K562 (cell line): ENCODE measurements around the gene H3-3A. TPM values are rescaled to one million over a fixed set of nuclear protein-coding genes. Genes with fewer than 3 reads are reported as not detected.

ENCODE experiments used
- BRD9 ChIP-seq: fragments of 450-650 bp; IDR thresholded peaks from 2 replicates; pipeline ENCODE4 v1.6.1; 2018; ENCODE audit warnings: low read depth; ENCODE audit not compliant: partially characterized antibody
- GATAD2A ChIP-seq: fragments of 450-650 bp; IDR thresholded peaks from 2 replicates; pipeline ENCODE4 v1.6.1; 2017
- HDAC1 ChIP-seq, 2 experiments: fragments of 450-650 bp; IDR thresholded peaks; 2 replicates each; pipeline ENCODE4 v1.6.1; 2016 to 2017; ENCODE audit warnings: inconsistent platforms in 1 of 2, mild to moderate bottlenecking in 1 of 2, moderate library complexity in 1 of 2
- LARP7 ChIP-seq: fragments of 450-650 bp; IDR thresholded peaks from 2 replicates; pipeline ENCODE4 v1.6.1; 2016
- MCM2 ChIP-seq: fragments of 450-650 bp; IDR thresholded peaks from 2 replicates; pipeline ENCODE4 v1.6.1; 2017; ENCODE audit warnings: low read depth, mild to moderate bottlenecking
- NBN ChIP-seq: fragments of 450-650 bp; IDR thresholded peaks from 2 replicates; pipeline ENCODE4 v1.6.1; 2016; ENCODE audit warnings: low read depth, mild to moderate bottlenecking
- NFXL1 ChIP-seq: fragments of 450-650 bp; formaldehyde crosslinking; IDR thresholded peaks from 2 replicates; pipeline ENCODE4 v1.4.0; 2021; ENCODE audit warnings: mild to moderate bottlenecking
- PHB ChIP-seq: fragments of 250-450 bp; sonication (Bioruptor Pico); IDR thresholded peaks from 2 replicates; pipeline ENCODE4 v1.5.0; 2021
- PHF21A ChIP-seq: fragments of 450-650 bp; IDR thresholded peaks from 2 replicates; pipeline ENCODE4 v1.6.1; 2017; ENCODE audit warnings: low read depth, borderline replicate concordance
- RBM17 ChIP-seq: fragments of 200-400 bp; formaldehyde crosslinking; IDR thresholded peaks from 2 replicates; pipeline ENCODE4 v1.6.1; 2017; ENCODE audit warnings: low read depth, mild to moderate bottlenecking, low read length, borderline replicate concordance
- SP1 ChIP-seq: sonication (generic); formaldehyde crosslinking; IDR thresholded peaks from 2 replicates; pipeline ENCODE4 v1.8.1; 2022; ENCODE audit warnings: mild to moderate bottlenecking, missing genetic modification reagents
- TAL1 ChIP-seq: fragments of 450-650 bp; IDR thresholded peaks from 2 replicates; pipeline ENCODE4 v1.6.1; 2016; ENCODE audit warnings: mild to moderate bottlenecking
- ZNF253 ChIP-seq: fragments of 250-450 bp; sonication (Bioruptor Pico); conservative IDR thresholded peaks from 2 replicates; pipeline ENCODE4 v1.6.1; 2021; ENCODE audit warnings: mild to moderate bottlenecking
- ZNF668 ChIP-seq: fragments of 250-450 bp; sonication (Bioruptor Pico); IDR thresholded peaks from 2 replicates; pipeline ENCODE4 v1.8.0; 2022; ENCODE audit warnings: mild to moderate bottlenecking, inconsistent platforms
- ZNF780A ChIP-seq: fragments of 250-450 bp; sonication (Bioruptor Pico); IDR thresholded peaks from 2 replicates; pipeline ENCODE4 v1.5.0; 2021; ENCODE audit warnings: mild to moderate bottlenecking
- polyA plus RNA-seq, 8 experiments: library from polyadenylated mRNA; depleted of rRNA in 4 of 8; stranded (reverse) in 5 of 8; unstranded in 3 of 8; fragments of >200 nt; fragmentation: Nextera tagmentation in 2 of 8; fragmentation: Illumina TruSeq in 1 of 8; extraction: Ambion mirVana in 2 of 8; extraction: Trizol in 1 of 8; gene quantifications; 2 replicates each; pipeline versions ENCODE4 v1.2.1 to v1.2.3, GENCODE V29; 2011 to 2014; ENCODE audit warnings: inconsistent platforms in 1 of 8, missing spikeins in 1 of 8
- total RNA-seq, 7 experiments: library from RNA; depleted of rRNA in 6 of 7; stranded (reverse); fragments of >200 nt in 6 of 7; fragmentation: Illumina TruSeq in 2 of 7; extraction: Trizol in 2 of 7; gene quantifications; 2 replicates each; pipeline versions ENCODE4 v1.2.1 to v1.2.3, GENCODE V29; 2011 to 2021; ENCODE audit warnings: low replicate concordance in 1 of 7
- TF ChIP-seq, protein P1 (sequence below): fragments of 450-650 bp; formaldehyde crosslinking; IDR thresholded peaks from 2 replicates; pipeline ENCODE4 v1.4.0; 2022; ENCODE audit warnings: missing genetic modification characterization
- TF ChIP-seq, protein P2 (sequence below): IDR thresholded peaks from 2 replicates; pipeline ENCODE4 v1.6.1; 2012; ENCODE audit warnings: low read depth, low read length, improper control_type of control experiment, borderline replicate concordance
- TF ChIP-seq, protein P3 (sequence below): sonication (generic); formaldehyde crosslinking; IDR thresholded peaks from 2 replicates; pipeline ENCODE4 v1.8.0; 2023; ENCODE audit warnings: missing genetic modification reagents, mild to moderate bottlenecking, borderline replicate concordance
- TF ChIP-seq, protein P4 (sequence below): fragments of 250-450 bp; sonication (Bioruptor Pico); IDR thresholded peaks from 2 replicates; pipeline ENCODE4 v1.4.0; 2020

H3-3A gene
- total and polyA plus RNA-seq, 9 of the 15 experiments (the other 6 are each of a cell fraction or from before 2014, with no cell fraction given): 426 to 1,083 (median 591) TPM

DNA sequence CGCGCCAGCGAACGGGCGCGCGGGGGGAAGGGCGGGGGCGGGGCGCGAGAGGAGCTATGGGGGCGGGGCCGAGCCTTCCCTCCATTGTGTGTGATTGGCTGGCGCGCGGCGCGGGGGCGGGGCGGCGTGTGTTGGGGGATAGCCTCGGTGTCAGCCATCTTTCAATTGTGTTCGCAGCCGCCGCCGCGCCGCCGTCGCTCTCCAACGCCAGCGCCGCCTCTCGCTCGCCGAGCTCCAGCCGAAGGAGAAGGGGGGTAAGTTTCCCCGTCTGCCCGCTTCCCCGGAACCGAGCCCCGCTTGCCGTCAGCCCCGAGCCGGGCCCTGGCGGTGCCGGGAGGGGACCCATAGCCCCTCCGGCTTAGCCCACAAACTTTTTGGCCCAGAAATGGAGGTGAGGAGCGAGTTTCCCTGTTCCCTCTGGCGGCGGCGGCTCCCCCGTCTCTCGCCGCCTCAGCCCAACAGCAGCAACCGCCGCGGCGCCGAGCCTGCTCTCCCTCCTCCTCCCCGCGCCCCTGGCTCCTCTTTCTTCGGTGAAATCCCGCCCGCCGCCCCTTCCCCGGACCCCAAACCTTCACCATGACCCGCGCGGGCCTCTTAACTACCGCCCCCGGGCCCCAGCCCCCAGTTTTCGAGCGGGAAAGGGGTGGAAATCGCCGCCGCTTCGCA is at the start of gene H3-3A (continued):
- no peak for TF ChIP-seq ZNF780A (CRISPR knock-in tag)
- TF ChIP-seq PHF21A: no peak
- TF ChIP-seq NFXL1 (CRISPR knock-in tag): no peak
- no peak for TF ChIP-seq ZNF668 (CRISPR knock-in tag)
- TF ChIP-seq SP1 (CRISPR knock-in tag): peak; percentile 82
- TF ChIP-seq HDAC1 (IDR thresholded peaks at IDR 0.05): peak in 1 of 2 experiments; percentile 18; a peak in 2 of 4 replicates
- 0 out of 2 replicates have a peak, but pooled peaks have one; percentile 17 for TF ChIP-seq MCM2
- no peak for TF ChIP-seq GATAD2A
- TF ChIP-seq, protein P1, sequence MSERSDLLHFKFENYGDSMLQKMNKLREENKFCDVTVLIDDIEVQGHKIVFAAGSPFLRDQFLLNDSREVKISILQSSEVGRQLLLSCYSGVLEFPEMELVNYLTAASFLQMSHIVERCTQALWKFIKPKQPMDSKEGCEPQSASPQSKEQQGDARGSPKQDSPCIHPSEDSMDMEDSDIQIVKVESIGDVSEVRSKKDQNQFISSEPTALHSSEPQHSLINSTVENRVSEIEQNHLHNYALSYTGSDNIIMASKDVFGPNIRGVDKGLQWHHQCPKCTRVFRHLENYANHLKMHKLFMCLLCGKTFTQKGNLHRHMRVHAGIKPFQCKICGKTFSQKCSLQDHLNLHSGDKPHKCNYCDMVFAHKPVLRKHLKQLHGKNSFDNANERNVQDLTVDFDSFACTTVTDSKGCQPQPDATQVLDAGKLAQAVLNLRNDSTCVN (CRISPR knock-in tag): no peak
- TF ChIP-seq, protein P2, sequence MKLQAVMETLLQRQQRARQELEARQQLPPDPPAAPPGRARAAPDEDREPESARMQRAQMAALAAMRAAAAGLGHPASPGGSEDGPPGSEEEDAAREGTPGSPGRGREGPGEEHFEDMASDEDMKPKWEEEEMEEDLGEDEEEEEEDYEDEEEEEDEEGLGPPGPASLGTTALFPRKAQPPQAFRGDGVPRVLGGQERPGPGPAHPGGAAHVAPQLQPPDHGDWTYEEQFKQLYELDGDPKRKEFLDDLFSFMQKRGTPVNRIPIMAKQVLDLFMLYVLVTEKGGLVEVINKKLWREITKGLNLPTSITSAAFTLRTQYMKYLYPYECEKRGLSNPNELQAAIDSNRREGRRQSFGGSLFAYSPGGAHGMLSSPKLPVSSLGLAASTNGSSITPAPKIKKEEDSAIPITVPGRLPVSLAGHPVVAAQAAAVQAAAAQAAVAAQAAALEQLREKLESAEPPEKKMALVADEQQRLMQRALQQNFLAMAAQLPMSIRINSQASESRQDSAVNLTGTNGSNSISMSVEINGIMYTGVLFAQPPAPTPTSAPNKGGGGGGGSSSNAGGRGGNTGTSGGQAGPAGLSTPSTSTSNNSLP: no peak
- no peak for TF ChIP-seq ZNF253
- TF ChIP-seq LARP7: peak; percentile 42; the same call in 1 of the 2 replicates
- 0 out of 2 replicates have a peak, but pooled peaks have one; percentile 60 for TF ChIP-seq PHB (CRISPR knock-in tag)
- TF ChIP-seq, protein P3, sequence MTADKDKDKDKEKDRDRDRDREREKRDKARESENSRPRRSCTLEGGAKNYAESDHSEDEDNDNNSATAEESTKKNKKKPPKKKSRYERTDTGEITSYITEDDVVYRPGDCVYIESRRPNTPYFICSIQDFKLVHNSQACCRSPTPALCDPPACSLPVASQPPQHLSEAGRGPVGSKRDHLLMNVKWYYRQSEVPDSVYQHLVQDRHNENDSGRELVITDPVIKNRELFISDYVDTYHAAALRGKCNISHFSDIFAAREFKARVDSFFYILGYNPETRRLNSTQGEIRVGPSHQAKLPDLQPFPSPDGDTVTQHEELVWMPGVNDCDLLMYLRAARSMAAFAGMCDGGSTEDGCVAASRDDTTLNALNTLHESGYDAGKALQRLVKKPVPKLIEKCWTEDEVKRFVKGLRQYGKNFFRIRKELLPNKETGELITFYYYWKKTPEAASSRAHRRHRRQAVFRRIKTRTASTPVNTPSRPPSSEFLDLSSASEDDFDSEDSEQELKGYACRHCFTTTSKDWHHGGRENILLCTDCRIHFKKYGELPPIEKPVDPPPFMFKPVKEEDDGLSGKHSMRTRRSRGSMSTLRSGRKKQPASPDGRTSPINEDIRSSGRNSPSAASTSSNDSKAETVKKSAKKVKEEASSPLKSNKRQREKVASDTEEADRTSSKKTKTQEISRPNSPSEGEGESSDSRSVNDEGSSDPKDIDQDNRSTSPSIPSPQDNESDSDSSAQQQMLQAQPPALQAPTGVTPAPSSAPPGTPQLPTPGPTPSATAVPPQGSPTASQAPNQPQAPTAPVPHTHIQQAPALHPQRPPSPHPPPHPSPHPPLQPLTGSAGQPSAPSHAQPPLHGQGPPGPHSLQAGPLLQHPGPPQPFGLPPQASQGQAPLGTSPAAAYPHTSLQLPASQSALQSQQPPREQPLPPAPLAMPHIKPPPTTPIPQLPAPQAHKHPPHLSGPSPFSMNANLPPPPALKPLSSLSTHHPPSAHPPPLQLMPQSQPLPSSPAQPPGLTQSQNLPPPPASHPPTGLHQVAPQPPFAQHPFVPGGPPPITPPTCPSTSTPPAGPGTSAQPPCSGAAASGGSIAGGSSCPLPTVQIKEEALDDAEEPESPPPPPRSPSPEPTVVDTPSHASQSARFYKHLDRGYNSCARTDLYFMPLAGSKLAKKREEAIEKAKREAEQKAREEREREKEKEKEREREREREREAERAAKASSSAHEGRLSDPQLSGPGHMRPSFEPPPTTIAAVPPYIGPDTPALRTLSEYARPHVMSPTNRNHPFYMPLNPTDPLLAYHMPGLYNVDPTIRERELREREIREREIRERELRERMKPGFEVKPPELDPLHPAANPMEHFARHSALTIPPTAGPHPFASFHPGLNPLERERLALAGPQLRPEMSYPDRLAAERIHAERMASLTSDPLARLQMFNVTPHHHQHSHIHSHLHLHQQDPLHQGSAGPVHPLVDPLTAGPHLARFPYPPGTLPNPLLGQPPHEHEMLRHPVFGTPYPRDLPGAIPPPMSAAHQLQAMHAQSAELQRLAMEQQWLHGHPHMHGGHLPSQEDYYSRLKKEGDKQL (CRISPR knock-in tag): no peak
- peak; percentile 72 for TF ChIP-seq BRD9
- TF ChIP-seq, protein P4, sequence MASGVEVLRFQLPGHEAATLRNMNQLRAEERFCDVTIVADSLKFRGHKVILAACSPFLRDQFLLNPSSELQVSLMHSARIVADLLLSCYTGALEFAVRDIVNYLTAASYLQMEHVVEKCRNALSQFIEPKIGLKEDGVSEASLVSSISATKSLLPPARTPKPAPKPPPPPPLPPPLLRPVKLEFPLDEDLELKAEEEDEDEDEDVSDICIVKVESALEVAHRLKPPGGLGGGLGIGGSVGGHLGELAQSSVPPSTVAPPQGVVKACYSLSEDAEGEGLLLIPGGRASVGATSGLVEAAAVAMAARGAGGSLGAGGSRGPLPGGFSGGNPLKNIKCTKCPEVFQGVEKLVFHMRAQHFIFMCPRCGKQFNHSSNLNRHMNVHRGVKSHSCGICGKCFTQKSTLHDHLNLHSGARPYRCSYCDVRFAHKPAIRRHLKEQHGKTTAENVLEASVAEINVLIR (CRISPR knock-in tag): no peak
- no peak for TF ChIP-seq TAL1
- TF ChIP-seq RBM17: no peak
- peak; percentile 29; the same call in 1 of the 2 replicates for TF ChIP-seq NBN
